Activated CD8-positive, alpha-beta memory T cell treated with anti-CD3 and anti-CD28 coated beads, Interleukin-2, amount 10 ng/mL, durations not matched to agents 7 days and 5 days (primary cell): ENCODE results near the gene TDP1. TPM values are rescaled to one million over a fixed set of nuclear protein-coding genes. Genes with fewer than 3 reads are reported as not detected.

Source experiments
- ATAC-seq: fragments of 150-1000 bp; cut with Tn5 transposase; one replicate; pipeline ENCODE4 v1.10.0; 2021; ENCODE audit warnings: moderate library complexity
- CTCF ChIA-PET: fragments of 350-600 bp; sonication (Branson Sonifier 250); formaldehyde crosslinking; loops from one replicate; lab custom pipeline; 2021; ENCODE audit warnings: antibody characterized with exemption; lab: Charles Lee
- DNase-seq: peaks from one replicate; pipeline ENCODE4 v3.0.0-alpha.2; 2020
- H3K27ac Mint-ChIP-seq: one replicate; pipeline ENCODE4 v1.8.0; 2021; ENCODE audit warnings: mild to moderate bottlenecking, mixed read lengths
- H3K27me3 Mint-ChIP-seq: one replicate; pipeline ENCODE4 v1.8.0; 2021; ENCODE audit warnings: mixed read lengths
- H3K36me3 Mint-ChIP-seq: one replicate; pipeline ENCODE4 v1.8.0; 2021; ENCODE audit warnings: mild to moderate bottlenecking, mixed read lengths
- H3K4me1 Mint-ChIP-seq: one replicate; pipeline ENCODE4 v1.8.0; 2021; ENCODE audit warnings: mixed read lengths
- H3K4me3 Mint-ChIP-seq: one replicate; pipeline ENCODE4 v1.8.0; 2021; ENCODE audit warnings: mild to moderate bottlenecking, moderate library complexity, mixed read lengths
- H3K9me3 Mint-ChIP-seq: one replicate; pipeline ENCODE4 v1.8.0; 2022; ENCODE audit warnings: low read depth, mixed read lengths
- total RNA-seq, 2 experiments: library from RNA; stranded (reverse); gene quantifications; one replicate each; pipeline ENCODE4 v1.2.3, GENCODE V29; 2021

Gene TDP1
- total RNA-seq, 2 experiments from 2014 or later = 83.8 to 90.3 TPM

- DNase-seq (no peak), ATAC-seq (no peak)
- CTCF ChIA-PET = no interaction called here
- Mint-ChIP-seq H3K4me3 (no peak overlapping the region), H3K27me3 (peaks cover 60% of the 10 kb centered on the region), H3K9me3 (no peaks in the 10 kb centered on the region), H3K4me1 (no peaks in the 10 kb centered on the region), H3K27ac (no peak overlapping the region), H3K36me3 (no peaks in the 10 kb centered on the region)
These were observed 97.3 kb downstream of the TDP1 start for GRCh38 chr14:90053044-90053443.

- Mint-ChIP-seq H3K36me3 (no peaks in the 10 kb centered on the region), H3K9me3 (no peaks in the 10 kb centered on the region), H3K4me1 (peaks cover 8% of the 10 kb centered on the region), H3K27me3 (peaks cover 75% of the 10 kb centered on the region), H3K4me3 (no peak overlapping the region), H3K27ac (no peak overlapping the region)
- ATAC-seq (no peak), DNase-seq (no peak)
- CTCF ChIA-PET = interaction anchor here (1.0 to 1.4 kb wide), 2 partner anchors 16 to 115 kb away, joined by 3 read pairs; no protein-coding TSS in a partner anchor
These were observed 99.1 kb downstream of the TDP1 start for GRCh38 chr14:90054803-90055202.

- no peaks in the 10 kb centered on the region for H3K9me3 Mint-ChIP-seq
- H3K27me3 Mint-ChIP-seq = peaks cover 76% of the 10 kb centered on the region
- ATAC-seq (no peak), DNase-seq (no peak)
- H3K4me1 Mint-ChIP-seq = peaks cover 15% of the 10 kb centered on the region
- no peaks in the 10 kb centered on the region for H3K36me3 Mint-ChIP-seq
- no peak overlapping the region for H3K4me3 Mint-ChIP-seq
- H3K27ac Mint-ChIP-seq = no peak overlapping the region
- CTCF ChIA-PET = no interaction called here
These were observed 101.1 kb downstream of the TDP1 start for GRCh38 chr14:90056826-90057225.

GRCh38 chr14:90058876-90059458 is 103.2 kb downstream of the TDP1 start:
- peak overlapping the region; percentile 11 for H3K4me3 Mint-ChIP-seq
- ATAC-seq (no peak), DNase-seq (no peak)
- no peak overlapping the region for H3K27ac Mint-ChIP-seq
- H3K4me1 Mint-ChIP-seq = peaks cover 24% of the 10 kb centered on the region
- CTCF ChIA-PET = interaction anchor here (1.2 to 1.8 kb wide), 2 partner anchors 85 to 120 kb away, joined by 7 to 11 read pairs; no protein-coding TSS in a partner anchor
- peaks cover 76% of the 10 kb centered on the region for H3K27me3 Mint-ChIP-seq
- no peaks in the 10 kb centered on the region for H3K9me3 Mint-ChIP-seq
- no peaks in the 10 kb centered on the region for H3K36me3 Mint-ChIP-seq

- CTCF ChIA-PET = interaction anchor here (1.1 to 1.8 kb wide), 4 partner anchors 87 to 134 kb away, joined by 3 to 11 read pairs (median 6); no protein-coding TSS in a partner anchor
- peak overlapping the region; percentile 70 for H3K4me3 Mint-ChIP-seq
- H3K27me3 Mint-ChIP-seq = peaks cover 74% of the 10 kb centered on the region
- no peaks in the 10 kb centered on the region for H3K36me3 Mint-ChIP-seq
- DNase-seq (peak; percentile 69), ATAC-seq (peak; percentile 85)
- H3K4me1 Mint-ChIP-seq = peaks cover 24% of the 10 kb centered on the region
- H3K9me3 Mint-ChIP-seq = no peaks in the 10 kb centered on the region
- no peak overlapping the region for H3K27ac Mint-ChIP-seq
These were observed 104.7 kb downstream of the TDP1 start for GRCh38 chr14:90060312-90060964.

- DNase-seq (no peak), ATAC-seq (peak; percentile 41)
- Mint-ChIP-seq H3K4me3 (peak overlapping the region; percentile 70), H3K27ac (no peak overlapping the region), H3K4me1 (peaks cover 24% of the 10 kb centered on the region), H3K9me3 (no peaks in the 10 kb centered on the region), H3K36me3 (no peaks in the 10 kb centered on the region), H3K27me3 (peaks cover 72% of the 10 kb centered on the region)
- CTCF ChIA-PET = interaction anchor here (1.1 to 1.8 kb wide), 4 partner anchors 101 to 134 kb away, joined by 3 to 11 read pairs (median 4); no protein-coding TSS in a partner anchor
These were observed 105.4 kb downstream of the TDP1 start for GRCh38 chr14:90060965-90061684.

GRCh38 chr14:90061685-90062126 is 106.0 kb downstream of the TDP1 start, which contains the start of gene KCNK13:
KCNK13 (plus strand) TSS chr14:90061994; CDS start chr14:90062206, 212 bp downstream.
- CTCF ChIA-PET = interaction anchor here (1.0 to 1.5 kb wide), 4 partner anchors 83 to 123 kb away, joined by 4 to 8 read pairs (median 6); no protein-coding TSS in a partner anchor
- Mint-ChIP-seq H3K36me3 (no peaks in the 10 kb centered on the region), H3K4me3 (peak within 1 kb of the TSS; percentile 70), H3K4me1 (peaks cover 24% of the 10 kb centered on the region), H3K9me3 (no peaks in the 10 kb centered on the region), H3K27ac (no peak within 1 kb of the TSS), H3K27me3 (peaks cover 69% of the 10 kb centered on the region)
- no peak for DNase-seq
- no peak for ATAC-seq

- H3K27ac Mint-ChIP-seq = no peak overlapping the region
- no peak for DNase-seq
These were observed 106.5 kb downstream of the TDP1 start for GRCh38 chr14:90062127-90062794.

GRCh38 chr14:90062822-90063539 is 107.3 kb downstream of the TDP1 start:
- Mint-ChIP-seq H3K9me3 (no peaks in the 10 kb centered on the region), H3K27ac (no peak overlapping the region), H3K4me1 (peaks cover 24% of the 10 kb centered on the region), H3K4me3 (peak overlapping the region; percentile 47), H3K36me3 (no peaks in the 10 kb centered on the region), H3K27me3 (peaks cover 70% of the 10 kb centered on the region)
- DNase-seq = no peak
- no peak for ATAC-seq
- CTCF ChIA-PET = interaction anchor here (1.0 to 1.5 kb wide), 4 partner anchors 84 to 124 kb away, joined by 4 to 8 read pairs (median 6); no protein-coding TSS in a partner anchor

More at GRCh38 chr14:90062127-90062794, 106.5 kb downstream of the TDP1 start:
- H3K9me3 Mint-ChIP-seq = no peaks in the 10 kb centered on the region
- no peak for ATAC-seq
- no peaks in the 10 kb centered on the region for H3K36me3 Mint-ChIP-seq
- peaks cover 24% of the 10 kb centered on the region for H3K4me1 Mint-ChIP-seq
- CTCF ChIA-PET = interaction anchor here (1.0 to 1.5 kb wide), 4 partner anchors 84 to 123 kb away, joined by 4 to 8 read pairs (median 6); no protein-coding TSS in a partner anchor
- H3K27me3 Mint-ChIP-seq = peaks cover 67% of the 10 kb centered on the region
- H3K4me3 Mint-ChIP-seq = peak overlapping the region; percentile 47

GRCh38 chr14:90072350-90072749 is 116.6 kb downstream of the TDP1 start:
- no peaks in the 10 kb centered on the region for H3K36me3 Mint-ChIP-seq
- ATAC-seq = no peak
- H3K27me3 Mint-ChIP-seq = peaks cover 53% of the 10 kb centered on the region
- CTCF ChIA-PET = no interaction called here
- H3K9me3 Mint-ChIP-seq = no peaks in the 10 kb centered on the region
- H3K27ac Mint-ChIP-seq = no peak overlapping the region
- H3K4me3 Mint-ChIP-seq = no peak overlapping the region
- DNase-seq = no peak
- no peaks in the 10 kb centered on the region for H3K4me1 Mint-ChIP-seq

GRCh38 chr14:90079576-90079975 is 123.8 kb downstream of the TDP1 start:
- ATAC-seq (no peak), DNase-seq (no peak)
- H3K27me3 Mint-ChIP-seq = peaks cover 67% of the 10 kb centered on the region
- H3K36me3 Mint-ChIP-seq = no peaks in the 10 kb centered on the region
- H3K9me3 Mint-ChIP-seq = no peaks in the 10 kb centered on the region
- CTCF ChIA-PET = no interaction called here
- no peaks in the 10 kb centered on the region for H3K4me1 Mint-ChIP-seq
- H3K4me3 Mint-ChIP-seq = no peak overlapping the region
- H3K27ac Mint-ChIP-seq = no peak overlapping the region

- Mint-ChIP-seq H3K27ac (no peak overlapping the region), H3K4me3 (no peak overlapping the region), H3K36me3 (peaks cover 2% of the 10 kb centered on the region), H3K4me1 (no peaks in the 10 kb centered on the region), H3K27me3 (peaks cover 40% of the 10 kb centered on the region), H3K9me3 (no peaks in the 10 kb centered on the region)
- no peak for DNase-seq
- CTCF ChIA-PET = no interaction called here
- ATAC-seq = no peak
These were observed 131.7 kb downstream of the TDP1 start for GRCh38 chr14:90087433-90087832.
